CD4-positive, CD25-positive, alpha-beta regulatory T cell (primary cell): ENCODE measurements around the gene CNP. TPM values are rescaled to one million over a fixed set of nuclear protein-coding genes. Genes with fewer than 3 reads are reported as not detected.

Experiments
- ATAC-seq, 2 donors: fragments of 150-1000 bp; cut with Tn5 transposase; one replicate each; pipeline ENCODE4 v1.10.0; 2021; ENCODE audit warnings: low read depth in 2 of 2, moderate number of reproducible peaks in 2 of 2, moderate library complexity in 1 of 2
- DNase-seq, 3 donors: peaks; one replicate each; pipeline versions ENCODE4 v3.0.0 to v3.0.0-alpha.2; 2012 to 2022; ENCODE audit warnings: mixed read lengths in 1 of 3
- H3K27ac ChIP-seq: one replicate; pipeline ENCODE4 v1.7.0; 2013; ENCODE audit warnings: mild to moderate bottlenecking, low read length; ENCODE audit not compliant: insufficient read depth, poor library complexity, severe bottlenecking
- H3K27me3 ChIP-seq: one replicate; pipeline ENCODE4 v1.7.0; 2013; ENCODE audit warnings: low read length; ENCODE audit not compliant: control insufficient read depth, insufficient read depth
- H3K36me3 ChIP-seq: one replicate; pipeline ENCODE4 v1.7.0; 2013; ENCODE audit warnings: mild to moderate bottlenecking, low read length, moderate library complexity; ENCODE audit not compliant: control insufficient read depth, insufficient read depth
- H3K4me1 ChIP-seq: 2 replicates; pipeline ENCODE4 v1.7.0; 2013; ENCODE audit warnings: mild to moderate bottlenecking, low read length; ENCODE audit not compliant: insufficient read depth, control insufficient read depth, poor library complexity, severe bottlenecking
- H3K4me3 ChIP-seq: one replicate; pipeline ENCODE4 v1.7.0; 2013; ENCODE audit warnings: low read depth, mild to moderate bottlenecking, low read length, moderate library complexity
- H3K9me3 ChIP-seq, 2 experiments: 1 replicate in 1 of 2; 2 replicates in 1 of 2; pipeline ENCODE4 v1.7.0; 2013; ENCODE audit warnings: low read length in 2 of 2, mild to moderate bottlenecking in 1 of 2, moderate library complexity in 1 of 2; ENCODE audit not compliant: control insufficient read depth in 2 of 2
- H3K27ac Mint-ChIP-seq, 3 donors: one replicate each; pipeline ENCODE4 v1.8.0; 2020 to 2022; ENCODE audit warnings: mild to moderate bottlenecking in 3 of 3, mixed read lengths in 3 of 3, moderate library complexity in 2 of 3
- H3K27me3 Mint-ChIP-seq: one replicate; pipeline ENCODE4 v1.8.0; 2022; ENCODE audit warnings: mild to moderate bottlenecking, mixed read lengths
- H3K36me3 Mint-ChIP-seq: one replicate; pipeline ENCODE4 v1.8.0; 2020; ENCODE audit warnings: mixed read lengths
- H3K4me1 Mint-ChIP-seq, 4 donors: one replicate each; pipeline ENCODE4 v1.8.0; 2020 to 2022; ENCODE audit warnings: mixed read lengths in 4 of 4, mild to moderate bottlenecking in 1 of 4
- H3K4me3 Mint-ChIP-seq, 4 donors: one replicate each; pipeline ENCODE4 v1.8.0; 2020 to 2022; ENCODE audit warnings: mild to moderate bottlenecking in 4 of 4, mixed read lengths in 4 of 4, moderate library complexity in 3 of 4
- H3K9me3 Mint-ChIP-seq, 7 donors: one replicate each; pipeline ENCODE4 v1.8.0; 2020 to 2022; ENCODE audit warnings: mixed read lengths in 7 of 7, mild to moderate bottlenecking in 3 of 7, moderate library complexity in 2 of 7
- polyA plus RNA-seq, 4 donors: library from polyadenylated mRNA; unstranded; fragments of 300-500 nt; fragmentation: Illumina TruSeq; gene quantifications; one replicate each; pipeline ENCODE4 v1.2.3, GENCODE V29; 2021
- total RNA-seq: library from RNA; stranded (reverse); gene quantifications from one replicate; pipeline ENCODE4 v1.2.3, GENCODE V29; 2022

The CNP gene
- total and polyA plus RNA-seq, 5 donors from 2014 or later = 26.9 to 44.3 (median 33.0) TPM

- Mint-ChIP-seq H3K9me3 (no peaks in the 10 kb centered on the region), H3K36me3 (no peaks in the 10 kb centered on the region), H3K4me3 (no peak overlapping the region), H3K27me3 (peaks cover 2% of the 10 kb centered on the region), H3K27ac (no peak overlapping the region), H3K4me1 (peaks cover 0 to 10% (median 5%) of the 10 kb centered on the region in 4 donors)
- ATAC-seq = no peak
- Histone ChIP-seq H3K27ac (no peak overlapping the region), H3K27me3 (no peaks in the 10 kb centered on the region), H3K4me1 (peaks cover 7% of the 10 kb centered on the region), H3K9me3 (no peaks in the 10 kb centered on the region), H3K4me3 (no peak overlapping the region), H3K36me3 (no peaks in the 10 kb centered on the region)
- no peak for DNase-seq
Measured at GRCh38 chr17:41935641-41936040, 31.0 kb upstream of the CNP start.

GRCh38 chr17:41937970-41938954 lies 28.3 kb upstream of the CNP start:
- no peak overlapping the region for H3K27ac Mint-ChIP-seq
- no peaks in the 10 kb centered on the region for H3K36me3 Mint-ChIP-seq
- ATAC-seq (no peak), DNase-seq (no peak)
- H3K4me1 Mint-ChIP-seq = no peaks in the 10 kb centered on the region
- H3K9me3 ChIP-seq = no peaks in the 10 kb centered on the region
- no peaks in the 10 kb centered on the region for H3K36me3 ChIP-seq
- H3K4me1 ChIP-seq = no peaks in the 10 kb centered on the region
- H3K4me3 ChIP-seq = no peak overlapping the region
- H3K27me3 Mint-ChIP-seq = no peaks in the 10 kb centered on the region
- H3K27ac ChIP-seq = no peak overlapping the region
- H3K27me3 ChIP-seq = no peaks in the 10 kb centered on the region
- no peaks in the 10 kb centered on the region for H3K9me3 Mint-ChIP-seq
- no peak overlapping the region for H3K4me3 Mint-ChIP-seq

- Mint-ChIP-seq H3K36me3 (no peaks in the 10 kb centered on the region), H3K4me1 (no peaks in the 10 kb centered on the region), H3K27me3 (no peaks in the 10 kb centered on the region), H3K4me3 (no peak overlapping the region), H3K27ac (no peak overlapping the region), H3K9me3 (no peaks in the 10 kb centered on the region)
- Histone ChIP-seq H3K9me3 (no peaks in the 10 kb centered on the region), H3K4me1 (no peaks in the 10 kb centered on the region), H3K4me3 (no peak overlapping the region), H3K36me3 (no peaks in the 10 kb centered on the region), H3K27ac (no peak overlapping the region), H3K27me3 (no peaks in the 10 kb centered on the region)
- DNase-seq (no peak), ATAC-seq (no peak)
Measured at GRCh38 chr17:41939044-41939692, 27.4 kb upstream of the CNP start.

GRCh38 chr17:41939693-41940090 lies 26.9 kb upstream of the CNP start:
- Mint-ChIP-seq H3K9me3 (no peaks in the 10 kb centered on the region), H3K4me3 (no peak overlapping the region), H3K36me3 (no peaks in the 10 kb centered on the region), H3K27me3 (no peaks in the 10 kb centered on the region), H3K4me1 (no peaks in the 10 kb centered on the region), H3K27ac (peak overlapping the region in 1 of 3 donors; percentile 52)
- no peaks in the 10 kb centered on the region for H3K9me3 ChIP-seq
- ATAC-seq = no peak
- no peaks in the 10 kb centered on the region for H3K36me3 ChIP-seq
- no peak overlapping the region for H3K4me3 ChIP-seq
- H3K27ac ChIP-seq = no peak overlapping the region
- no peaks in the 10 kb centered on the region for H3K27me3 ChIP-seq
- no peaks in the 10 kb centered on the region for H3K4me1 ChIP-seq
- DNase-seq = no peak

GRCh38 chr17:41941168-41941567 lies 25.4 kb upstream of the CNP start:
- H3K4me3 ChIP-seq = no peak overlapping the region
- Mint-ChIP-seq H3K27ac (no peak overlapping the region), H3K9me3 (no peaks in the 10 kb centered on the region), H3K4me3 (no peak overlapping the region), H3K4me1 (no peaks in the 10 kb centered on the region), H3K27me3 (no peaks in the 10 kb centered on the region), H3K36me3 (no peaks in the 10 kb centered on the region)
- H3K36me3 ChIP-seq = no peaks in the 10 kb centered on the region
- DNase-seq (no peak), ATAC-seq (no peak)
- no peak overlapping the region for H3K27ac ChIP-seq
- H3K27me3 ChIP-seq = no peaks in the 10 kb centered on the region
- H3K4me1 ChIP-seq = no peaks in the 10 kb centered on the region
- H3K9me3 ChIP-seq = no peaks in the 10 kb centered on the region

GRCh38 chr17:41942626-41943373 lies 23.8 kb upstream of the CNP start:
- Mint-ChIP-seq H3K36me3 (no peaks in the 10 kb centered on the region), H3K27ac (no peak overlapping the region), H3K9me3 (no peaks in the 10 kb centered on the region), H3K27me3 (no peaks in the 10 kb centered on the region), H3K4me3 (no peak overlapping the region), H3K4me1 (no peaks in the 10 kb centered on the region)
- Histone ChIP-seq H3K27me3 (no peaks in the 10 kb centered on the region), H3K4me3 (no peak overlapping the region), H3K36me3 (no peaks in the 10 kb centered on the region), H3K4me1 (no peaks in the 10 kb centered on the region), H3K9me3 (no peaks in the 10 kb centered on the region), H3K27ac (no peak overlapping the region)
- no peak for DNase-seq
- no peak for ATAC-seq

- H3K4me3 ChIP-seq = no peak overlapping the region
- no peak overlapping the region for H3K27ac ChIP-seq
- H3K27me3 Mint-ChIP-seq = no peaks in the 10 kb centered on the region
- H3K9me3 ChIP-seq = no peaks in the 10 kb centered on the region
- DNase-seq (no peak), ATAC-seq (no peak)
- H3K36me3 Mint-ChIP-seq = no peaks in the 10 kb centered on the region
- H3K4me1 ChIP-seq = no peaks in the 10 kb centered on the region
- H3K4me3 Mint-ChIP-seq = no peak overlapping the region
- no peaks in the 10 kb centered on the region for H3K36me3 ChIP-seq
- no peaks in the 10 kb centered on the region for H3K4me1 Mint-ChIP-seq
- no peaks in the 10 kb centered on the region for H3K9me3 Mint-ChIP-seq
- H3K27me3 ChIP-seq = no peaks in the 10 kb centered on the region
- H3K27ac Mint-ChIP-seq = peak overlapping the region in 1 of 3 donors; percentile 45
Measured at GRCh38 chr17:41943492-41943891, 23.1 kb upstream of the CNP start.
